Measurements from ENCODE around the gene BRICD5.

DNA sequence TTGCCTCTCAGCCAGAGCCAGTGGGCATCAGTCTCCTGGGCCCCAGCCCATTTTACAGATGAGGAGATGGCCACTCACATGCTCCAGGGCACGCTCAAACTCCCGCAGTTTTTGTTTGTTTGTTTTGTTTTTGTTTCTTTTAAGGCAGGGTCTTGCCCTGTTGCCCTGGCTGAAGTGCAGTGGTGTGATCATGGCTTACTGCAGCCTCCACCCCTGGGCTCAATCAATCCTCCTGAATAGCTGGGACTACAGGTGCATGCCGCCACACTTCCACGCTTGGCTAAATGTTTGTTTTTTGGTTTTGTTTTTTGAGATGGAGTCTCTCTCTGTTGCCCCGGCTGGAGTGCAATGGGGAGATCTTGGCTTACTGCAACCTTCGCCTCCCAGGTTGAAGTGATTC is 16.3 kb upstream of the BRICD5 start:
- no peak for TF ChIP-seq CTCF (IDR thresholded peaks at IDR 0.05)
- TF ChIP-seq POLR2A (IDR thresholded peaks at IDR 0.05), result no peak

Measured in testis (tissue), 2 donors.